ENCODE data around the gene MMP3.

GRCh38 chr11:102853956-102854355 is 10.5 kb upstream of the MMP3 start:
- TF ChIP-seq CTCF (conservative IDR thresholded peaks at IDR 0.05) (no peak), ZFX (IDR thresholded peaks at IDR 0.05) (no peak)

All from C4-2B (cell line).